ENCODE data around the gene ABHD2.
"Not testable (repeated sequence)": the region's sequence is repeated elsewhere in the genome, so short reads cannot be mapped to it uniquely, and the experiment has no call there.

The ABHD2 gene

GRCh38 chr15:89198196-89198595 is 109.9 kb downstream of the ABHD2 start:
- no peak for DNase-seq

DNA sequence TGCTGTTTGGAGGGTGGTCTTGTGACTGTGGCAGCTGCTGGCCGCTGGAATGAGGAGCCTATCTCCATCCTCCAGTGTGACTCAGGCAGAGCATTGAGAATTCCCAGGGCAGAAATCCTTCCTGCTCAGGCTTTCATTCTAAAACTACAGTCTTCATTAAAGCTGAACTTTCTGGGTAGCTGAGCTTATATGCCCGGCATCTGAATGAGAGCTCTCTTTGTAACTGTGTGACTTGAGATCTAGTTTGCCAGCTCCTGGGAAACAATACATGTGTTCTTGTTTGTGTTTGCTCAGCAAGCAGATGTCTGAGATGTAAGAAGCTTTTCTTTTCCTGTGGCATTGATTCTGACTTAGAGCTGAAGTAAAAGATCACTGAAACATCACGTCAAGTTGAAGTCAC is 110.7 kb downstream of the ABHD2 start:
- DNase-seq = no peak

GRCh38 chr15:89199746-89200145 is 111.5 kb downstream of the ABHD2 start:
- DNase-seq = no peak

- DNase-seq = no peak
Observed at GRCh38 chr15:89200182-89200581, 111.9 kb downstream of the ABHD2 start.

GRCh38 chr15:89201465-89202005 is 113.3 kb downstream of the ABHD2 start:
- no peak for DNase-seq

GRCh38 chr15:89203705-89204273 is 115.5 kb downstream of the ABHD2 start:
- DNase-seq = no peak

GRCh38 chr15:89205991-89206585 is 117.8 kb downstream of the ABHD2 start:
- no peak for DNase-seq

DNA sequence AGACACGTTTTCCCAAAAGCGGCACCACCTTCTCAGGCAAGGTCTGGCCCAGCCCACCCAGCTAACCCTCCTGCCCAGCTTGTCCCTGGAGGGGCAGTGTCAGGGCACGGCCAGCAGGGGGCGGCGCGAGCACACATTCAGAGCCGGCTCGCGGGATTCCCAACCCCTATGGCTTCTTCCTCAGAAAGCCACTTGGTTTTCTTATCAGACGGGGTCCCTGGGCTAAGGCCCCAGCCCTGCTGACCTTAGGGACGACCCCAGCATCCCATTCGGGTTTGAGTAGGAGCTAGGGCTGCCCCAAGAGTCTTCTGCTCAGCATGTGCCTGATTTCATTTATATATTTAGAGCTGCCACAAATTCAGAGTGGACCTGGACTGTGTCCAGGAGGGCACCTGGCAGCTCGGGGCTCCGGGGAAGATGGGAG is 118.7 kb downstream of the ABHD2 start:
- peak; percentile 64 for DNase-seq

- DNase-seq = no peak
Observed at GRCh38 chr15:89208256-89208655, 120.0 kb downstream of the ABHD2 start.

GRCh38 chr15:89209057-89209456 is 120.8 kb downstream of the ABHD2 start:
- DNase-seq = no peak

DNA sequence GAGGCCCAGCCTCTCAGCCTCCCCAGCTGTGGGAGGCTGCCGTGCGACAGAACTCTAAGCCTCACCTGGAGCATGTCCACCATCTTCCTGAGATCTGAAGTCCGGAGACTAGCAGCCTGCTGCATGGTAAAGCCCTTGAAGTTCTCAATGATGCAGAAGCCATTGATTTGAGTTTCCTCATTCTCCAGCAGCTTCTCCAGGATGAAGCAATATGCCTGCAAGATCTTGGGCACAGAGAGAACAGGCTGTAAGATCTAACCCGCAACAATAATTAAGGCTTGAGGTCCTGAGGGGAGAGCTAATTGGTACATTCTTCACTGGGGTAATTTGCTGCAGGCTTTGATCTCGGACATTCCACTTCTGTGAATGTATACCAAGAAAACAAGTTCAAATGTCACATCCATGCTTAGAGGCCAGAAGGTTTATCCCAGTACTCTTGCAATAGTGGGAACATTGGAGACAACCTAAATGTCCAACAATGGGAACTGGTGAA is 123.5 kb downstream of the ABHD2 start:
- no peak for DNase-seq

GRCh38 chr15:89215627-89216026 is 127.4 kb downstream of the ABHD2 start:
- DNase-seq = no peak

DNA sequence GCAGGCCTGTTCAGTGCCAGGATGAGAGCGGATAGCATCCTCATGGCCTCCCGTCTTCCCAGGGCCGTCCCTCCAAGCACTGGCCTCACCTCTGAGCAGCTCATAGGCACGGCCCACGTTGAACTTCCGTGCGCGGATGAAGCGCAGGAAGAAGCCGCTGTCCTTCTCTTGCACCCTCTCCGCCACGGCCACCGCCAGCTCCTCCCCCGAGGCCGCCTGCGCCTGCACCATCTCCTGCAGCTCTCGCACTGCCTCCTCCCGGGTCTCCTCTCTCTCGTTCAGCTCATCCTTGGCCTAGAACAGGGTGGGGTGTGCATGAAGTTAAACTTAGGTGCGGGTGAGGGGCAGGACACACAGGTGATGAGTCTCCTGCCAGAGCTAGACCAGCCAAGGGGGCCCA is 128.8 kb downstream of the ABHD2 start:
- DNase-seq = no peak

GRCh38 chr15:89217686-89218376 is 129.6 kb downstream of the ABHD2 start:
- no peak for DNase-seq

DNA sequence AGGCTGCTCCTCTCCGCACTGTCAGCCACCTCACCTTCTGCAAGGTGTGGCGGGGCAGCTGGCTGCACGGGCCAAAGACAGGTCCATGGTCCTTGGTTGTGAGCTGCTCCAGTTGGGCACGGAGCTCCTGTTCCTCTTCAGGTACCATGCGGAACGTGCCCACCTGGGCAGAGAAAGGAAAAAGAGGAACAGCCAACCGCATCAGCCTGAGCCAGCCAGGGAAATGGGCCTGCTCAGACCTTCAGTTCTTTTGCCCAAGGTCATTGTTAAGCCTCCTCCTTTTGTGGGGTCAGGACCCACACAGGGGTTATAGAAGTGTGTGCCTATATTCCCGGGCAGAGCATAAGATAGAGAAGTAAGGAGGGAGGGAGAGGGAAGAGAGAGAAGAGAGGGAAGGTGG is 130.3 kb downstream of the ABHD2 start:
- DNase-seq = no peak

- no peak for DNase-seq
Observed at GRCh38 chr15:89221543-89221942, 133.3 kb downstream of the ABHD2 start, which contains the start of gene RLBP1. RLBP1 (minus strand) TSS chr15:89221579; CDS start chr15:89218975, 2,604 bp downstream.

DNA sequence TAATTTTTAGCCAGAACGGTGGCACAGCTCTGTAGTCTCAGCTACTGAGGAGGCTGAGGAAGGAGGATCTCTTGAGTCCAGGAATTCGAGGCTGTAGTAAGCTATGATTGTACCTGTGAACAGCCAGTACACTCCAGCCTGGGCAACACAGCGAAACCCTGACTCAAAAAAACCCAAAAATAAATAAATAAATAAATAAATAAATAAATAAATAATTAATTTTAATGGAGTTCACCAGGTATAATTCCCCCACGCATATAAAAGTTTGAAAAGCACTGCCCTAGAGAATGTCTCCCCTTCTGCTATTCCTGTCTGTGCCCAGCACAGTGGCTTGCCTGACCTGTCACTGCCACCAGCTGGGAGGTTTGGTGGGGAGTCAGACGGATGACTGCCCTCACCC is 137.3 kb downstream of the ABHD2 start:
- DNase-seq = no peak

GRCh38 chr15:89226359-89227221 is 138.3 kb downstream of the ABHD2 start:
- DNase-seq = no peak

DNA sequence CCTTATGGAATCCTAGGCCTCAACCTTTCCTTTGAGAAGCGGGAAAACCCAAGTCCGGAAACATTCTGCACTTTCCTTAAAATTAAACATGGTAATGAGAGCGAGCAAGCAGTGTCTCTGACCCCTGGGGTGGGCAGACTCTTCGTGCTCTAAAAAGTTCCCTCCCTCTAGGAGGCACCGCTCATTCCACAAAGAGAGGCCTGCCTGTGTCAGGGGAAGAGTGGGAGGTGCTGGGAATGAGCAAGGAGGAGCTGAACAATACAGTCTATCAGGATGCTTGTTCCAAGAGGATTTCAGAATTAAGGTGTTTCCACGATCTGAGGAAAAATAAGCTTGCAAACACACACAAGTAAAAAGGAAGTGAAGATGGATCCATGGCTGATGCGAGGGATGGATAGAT is 139.2 kb downstream of the ABHD2 start:
- no peak for DNase-seq

DNA sequence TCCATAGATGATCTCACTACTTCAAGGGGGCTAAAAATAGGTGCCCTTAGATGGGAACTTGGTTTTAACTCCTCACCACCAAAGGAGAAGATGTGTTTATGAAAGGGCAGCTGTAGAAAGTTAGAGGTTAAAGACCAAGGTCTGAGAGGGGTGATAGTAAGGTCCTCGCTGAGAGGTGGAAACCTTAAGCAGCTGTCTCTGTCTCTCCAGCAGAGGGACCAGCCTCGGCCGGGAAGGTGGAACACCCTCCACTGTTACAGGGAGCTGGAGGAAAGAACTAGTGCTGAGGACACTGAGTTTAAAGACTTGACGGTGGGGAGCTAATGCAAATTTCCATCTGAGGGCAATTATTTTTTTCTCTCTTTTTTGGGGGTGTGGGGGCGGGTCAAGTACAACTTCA is 142.0 kb downstream of the ABHD2 start:
- no peak for DNase-seq

DNA sequence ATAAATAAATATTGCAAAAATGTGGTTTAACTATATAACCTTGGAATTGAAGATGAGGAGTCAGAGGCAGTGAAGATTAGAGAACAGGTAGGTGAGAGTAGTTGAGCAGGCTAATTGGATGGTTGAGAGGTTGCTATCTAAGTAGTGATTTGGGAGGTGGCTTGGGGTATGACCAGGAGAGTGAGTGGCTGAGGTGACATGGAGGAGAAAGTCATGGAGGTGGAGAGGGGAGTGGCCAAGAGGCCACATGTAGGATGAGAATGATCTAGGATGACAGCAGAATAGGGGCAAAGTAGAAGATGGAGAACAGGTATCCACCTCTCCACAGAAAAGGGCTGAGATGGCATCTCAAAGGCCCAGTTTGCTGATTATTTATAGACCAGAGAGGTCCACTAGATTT is 143.6 kb downstream of the ABHD2 start:
- DNase-seq = no peak

DNA sequence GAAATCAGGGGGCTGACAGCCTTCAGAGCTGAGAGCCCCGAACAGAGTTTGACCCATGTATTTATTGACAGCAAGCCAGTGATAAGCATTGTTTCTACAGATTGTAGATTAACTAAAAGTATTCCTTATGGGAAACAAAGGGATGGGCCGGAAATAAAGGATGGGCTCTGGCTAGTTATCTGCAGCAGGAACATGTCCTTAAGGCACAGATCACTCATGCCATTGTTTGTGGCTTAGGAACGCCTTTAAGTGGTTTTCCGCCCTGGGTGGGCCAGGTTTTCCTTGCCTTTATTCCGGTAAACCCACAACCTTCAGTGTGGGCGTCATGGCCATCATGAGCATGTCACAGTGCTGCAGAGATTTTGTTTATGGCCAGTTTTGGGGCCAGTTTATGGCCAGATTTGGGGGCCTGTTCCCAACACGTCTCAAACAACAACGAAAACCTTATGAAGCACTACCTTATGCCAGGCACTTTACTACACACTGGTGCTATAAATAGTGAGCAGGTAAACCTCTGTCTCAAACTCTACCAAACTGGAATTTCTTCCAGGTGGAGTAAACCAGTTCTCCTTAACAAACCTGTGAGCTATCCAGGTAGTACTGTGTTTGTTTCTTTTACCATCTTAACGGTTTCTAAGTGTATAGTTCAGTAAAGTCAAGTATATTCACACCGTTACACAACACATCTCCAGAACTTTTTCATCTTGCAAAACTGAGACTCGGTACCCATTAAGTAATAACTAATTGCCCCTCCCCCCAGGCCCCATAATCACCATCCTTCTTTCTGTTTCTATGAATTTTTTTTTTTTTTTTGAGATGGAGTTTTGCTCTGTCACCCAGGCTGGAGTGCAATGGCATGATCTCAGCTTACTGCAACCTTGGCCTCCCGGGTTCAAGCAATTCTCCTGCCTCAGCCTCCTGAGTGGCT is 151.9 kb downstream of the ABHD2 start:
- not testable (repeated sequence) for DNase-seq
